ENCODE data around the gene CNTNAP5. TPM values are rescaled to one million over a fixed set of nuclear protein-coding genes. Genes with fewer than 3 reads are reported as not detected.

Gene CNTNAP5
- total RNA-seq, 1 experiment from 2014 or later = not detected

- intact Hi-C loops (cut with micrococcal nuclease; ENCODE audit: unreplicated experiment) = no loop called here
- no peak overlapping the region for H3K4me3 ChIP-seq (ENCODE audit: low read depth in 2 of 2, low read length in 2 of 2)
- DNase-seq (ENCODE audit: low read depth, low spot score) (no peak), ATAC-seq (no peak)
- H3K27ac ChIP-seq (ENCODE audit: low read length) = no peak overlapping the region
- TF ChIP-seq, protein P1, sequence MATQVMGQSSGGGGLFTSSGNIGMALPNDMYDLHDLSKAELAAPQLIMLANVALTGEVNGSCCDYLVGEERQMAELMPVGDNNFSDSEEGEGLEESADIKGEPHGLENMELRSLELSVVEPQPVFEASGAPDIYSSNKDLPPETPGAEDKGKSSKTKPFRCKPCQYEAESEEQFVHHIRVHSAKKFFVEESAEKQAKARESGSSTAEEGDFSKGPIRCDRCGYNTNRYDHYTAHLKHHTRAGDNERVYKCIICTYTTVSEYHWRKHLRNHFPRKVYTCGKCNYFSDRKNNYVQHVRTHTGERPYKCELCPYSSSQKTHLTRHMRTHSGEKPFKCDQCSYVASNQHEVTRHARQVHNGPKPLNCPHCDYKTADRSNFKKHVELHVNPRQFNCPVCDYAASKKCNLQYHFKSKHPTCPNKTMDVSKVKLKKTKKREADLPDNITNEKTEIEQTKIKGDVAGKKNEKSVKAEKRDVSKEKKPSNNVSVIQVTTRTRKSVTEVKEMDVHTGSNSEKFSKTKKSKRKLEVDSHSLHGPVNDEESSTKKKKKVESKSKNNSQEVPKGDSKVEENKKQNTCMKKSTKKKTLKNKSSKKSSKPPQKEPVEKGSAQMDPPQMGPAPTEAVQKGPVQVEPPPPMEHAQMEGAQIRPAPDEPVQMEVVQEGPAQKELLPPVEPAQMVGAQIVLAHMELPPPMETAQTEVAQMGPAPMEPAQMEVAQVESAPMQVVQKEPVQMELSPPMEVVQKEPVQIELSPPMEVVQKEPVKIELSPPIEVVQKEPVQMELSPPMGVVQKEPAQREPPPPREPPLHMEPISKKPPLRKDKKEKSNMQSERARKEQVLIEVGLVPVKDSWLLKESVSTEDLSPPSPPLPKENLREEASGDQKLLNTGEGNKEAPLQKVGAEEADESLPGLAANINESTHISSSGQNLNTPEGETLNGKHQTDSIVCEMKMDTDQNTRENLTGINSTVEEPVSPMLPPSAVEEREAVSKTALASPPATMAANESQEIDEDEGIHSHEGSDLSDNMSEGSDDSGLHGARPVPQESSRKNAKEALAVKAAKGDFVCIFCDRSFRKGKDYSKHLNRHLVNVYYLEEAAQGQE (IDR thresholded peaks at IDR 0.05; ENCODE audit: insufficient read depth in 1 of 2, low read depth in 2 of 2, low read length in 1 of 2) = no peak
- H3K9me3 ChIP-seq (ENCODE audit: control insufficient read depth, insufficient read depth, low read depth, low read length) = no peaks in the 10 kb centered on the region
- in situ Hi-C loops (cut with HindIII; ENCODE audit: low pct_unique_long_range_greater_than_20kb, low sequenced_read_pairs) = no loop called here
- H3K36me3 ChIP-seq (ENCODE audit: control insufficient read depth, insufficient read depth, low read length) = no peaks in the 10 kb centered on the region
- BruUV-seq (replicated peaks) = no TSS peak
- POLR2A ChIA-PET = no interaction called here
- H3K27me3 ChIP-seq (ENCODE audit: control insufficient read depth, insufficient read depth, low read length) = no peaks in the 10 kb centered on the region
- CTCF ChIA-PET = no interaction called here
- H3K4me1 ChIP-seq (ENCODE audit: control insufficient read depth, insufficient read depth, low read length) = no peaks in the 10 kb centered on the region
Observed at GRCh38 chr2:124530203-124530602, 505.1 kb downstream of the CNTNAP5 start.

DNA sequence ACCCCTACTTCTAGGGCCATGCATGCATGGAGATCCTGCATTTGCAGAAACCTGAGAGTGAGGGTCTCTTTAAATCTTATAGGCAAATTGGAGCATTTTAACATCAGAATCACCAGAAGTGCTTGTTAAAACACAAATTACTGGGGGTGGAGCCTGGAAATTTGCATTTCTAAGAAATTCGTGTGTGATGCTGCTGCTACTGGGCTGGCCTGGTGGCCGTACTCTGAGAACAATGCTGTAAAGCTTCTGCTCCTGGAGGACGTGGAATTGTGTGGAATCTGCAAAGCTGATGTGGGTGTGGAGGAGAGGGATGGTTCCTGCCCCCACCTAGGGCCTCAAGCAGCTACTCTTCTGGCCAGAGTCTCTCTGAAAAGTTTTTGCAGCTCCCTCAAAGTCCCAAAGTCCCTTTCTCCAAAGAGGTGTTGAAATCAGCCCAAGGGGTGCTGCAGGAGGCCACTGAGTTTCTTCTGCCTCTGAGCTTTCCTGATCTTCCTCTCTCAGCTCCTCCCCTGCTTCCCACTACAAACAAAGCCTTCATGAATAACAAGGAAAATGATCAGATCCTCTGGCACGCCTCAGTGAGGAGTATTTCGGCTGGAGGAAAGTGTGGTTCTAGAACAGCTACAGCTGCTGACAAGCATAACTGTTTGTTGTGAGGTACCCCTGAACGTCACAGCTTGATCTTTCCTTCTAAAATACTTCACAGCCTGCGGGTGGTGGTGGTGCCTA, 508.3 kb downstream of the CNTNAP5 start:
- CTCF ChIA-PET = no interaction called here
- DNase-seq (ENCODE audit: low read depth, low spot score) (no peak), ATAC-seq (no peak)
- Histone ChIP-seq H3K27ac (ENCODE audit: low read length) (no peak overlapping the region), H3K27me3 (ENCODE audit: control insufficient read depth, insufficient read depth, low read length) (no peaks in the 10 kb centered on the region), H3K9me3 (ENCODE audit: control insufficient read depth, insufficient read depth, low read depth, low read length) (no peaks in the 10 kb centered on the region), H3K4me3 (ENCODE audit: low read depth in 2 of 2, low read length in 2 of 2) (no peak overlapping the region), H3K4me1 (ENCODE audit: control insufficient read depth, insufficient read depth, low read length) (no peaks in the 10 kb centered on the region), H3K36me3 (ENCODE audit: control insufficient read depth, insufficient read depth, low read length) (no peaks in the 10 kb centered on the region)
- no TSS peak for BruUV-seq (replicated peaks)
- in situ Hi-C loops (cut with HindIII; ENCODE audit: low pct_unique_long_range_greater_than_20kb, low sequenced_read_pairs) (no loop called here), intact Hi-C loops (cut with micrococcal nuclease; ENCODE audit: unreplicated experiment) (no loop called here)
- POLR2A ChIA-PET = no interaction called here
- TF ChIP-seq, protein P1 (IDR thresholded peaks at IDR 0.05; ENCODE audit: insufficient read depth in 1 of 2, low read depth in 2 of 2, low read length in 1 of 2) = no peak
- TF ChIP-seq SIN3A (IDR thresholded peaks at IDR 0.05; ENCODE audit: borderline replicate concordance, insufficient read depth, low read depth, low read length) (no peak), POLR2AphosphoS5 (IDR thresholded peaks at IDR 0.05; ENCODE audit: low read depth, low read length) (no peak), CTCF (IDR thresholded peaks at IDR 0.05) (no peak), TCF7L2 (IDR thresholded peaks at IDR 0.05; ENCODE audit: low read depth, low read length) (no peak)
